Fibroblast of pulmonary artery (primary cell): Measurements from ENCODE around the gene ABHD15.

Experiments
- DNase-seq: peaks from one replicate; pipeline ENCODE4 v3.0.0-alpha.2; 2010; ENCODE audit warnings: low read depth
- H3K4me3 ChIP-seq: replicated peaks from 2 replicates; pipeline ENCODE4 v1.5.1; 2011; ENCODE audit warnings: low read depth, mild to moderate bottlenecking, control low read depth, low read length, moderate library complexity
- TF ChIP-seq, protein P1 (sequence below): IDR thresholded peaks from 2 replicates; pipeline ENCODE4 v1.5.1; 2011; ENCODE audit warnings: mild to moderate bottlenecking, control low read depth, low read length, inconsistent platforms; ENCODE audit errors: missing control alignments

Gene ABHD15

DNA sequence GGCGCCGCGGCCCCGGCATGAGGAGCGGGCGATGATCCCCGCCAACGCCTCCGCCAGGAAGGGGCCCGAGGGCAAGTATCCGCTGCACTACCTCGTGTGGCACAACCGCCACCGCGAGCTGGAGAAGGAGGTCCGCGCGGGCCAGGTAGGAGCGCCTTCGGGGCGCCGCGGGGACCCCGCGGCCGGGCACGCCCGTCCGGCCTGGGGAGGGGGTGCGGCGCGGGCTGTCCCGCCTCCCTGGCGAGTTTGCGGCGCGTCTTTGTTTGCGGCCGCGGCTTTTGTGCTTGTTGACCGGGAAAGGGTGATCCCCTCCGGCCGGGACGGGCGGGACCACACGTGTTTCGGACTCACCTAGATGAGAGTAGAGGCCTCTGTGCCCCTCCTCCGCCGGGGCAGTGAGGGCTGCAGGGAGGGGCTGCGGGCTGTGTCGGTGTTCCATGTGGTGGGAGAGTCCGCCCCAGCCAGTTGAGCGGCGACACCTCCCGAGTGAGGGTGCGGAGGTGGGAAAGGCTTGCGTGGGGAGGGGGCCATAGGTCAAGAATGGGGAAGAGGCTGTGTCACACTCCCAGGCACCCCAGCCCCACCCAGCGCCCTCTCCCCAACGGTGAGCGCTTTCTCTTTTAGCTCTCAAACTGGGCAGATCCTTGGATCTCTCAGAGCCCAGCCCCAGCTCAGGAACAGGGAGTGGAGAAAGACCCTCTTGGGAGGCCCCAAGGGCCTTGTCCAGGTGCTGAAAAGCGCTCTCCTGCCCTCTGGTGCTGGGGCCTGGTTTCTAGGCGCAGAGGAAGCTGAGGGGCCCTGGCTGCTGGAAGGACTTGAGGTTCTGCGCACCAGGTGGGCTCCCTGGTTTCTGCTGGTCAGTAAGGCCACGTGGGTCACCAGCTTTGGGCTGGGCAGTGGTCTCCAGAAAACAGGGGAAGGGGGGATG is 27.0 kb upstream of the ABHD15 start:
- no peak for DNase-seq
- peak overlapping the region; percentile 57 for H3K4me3 ChIP-seq
- TF ChIP-seq, protein P1, sequence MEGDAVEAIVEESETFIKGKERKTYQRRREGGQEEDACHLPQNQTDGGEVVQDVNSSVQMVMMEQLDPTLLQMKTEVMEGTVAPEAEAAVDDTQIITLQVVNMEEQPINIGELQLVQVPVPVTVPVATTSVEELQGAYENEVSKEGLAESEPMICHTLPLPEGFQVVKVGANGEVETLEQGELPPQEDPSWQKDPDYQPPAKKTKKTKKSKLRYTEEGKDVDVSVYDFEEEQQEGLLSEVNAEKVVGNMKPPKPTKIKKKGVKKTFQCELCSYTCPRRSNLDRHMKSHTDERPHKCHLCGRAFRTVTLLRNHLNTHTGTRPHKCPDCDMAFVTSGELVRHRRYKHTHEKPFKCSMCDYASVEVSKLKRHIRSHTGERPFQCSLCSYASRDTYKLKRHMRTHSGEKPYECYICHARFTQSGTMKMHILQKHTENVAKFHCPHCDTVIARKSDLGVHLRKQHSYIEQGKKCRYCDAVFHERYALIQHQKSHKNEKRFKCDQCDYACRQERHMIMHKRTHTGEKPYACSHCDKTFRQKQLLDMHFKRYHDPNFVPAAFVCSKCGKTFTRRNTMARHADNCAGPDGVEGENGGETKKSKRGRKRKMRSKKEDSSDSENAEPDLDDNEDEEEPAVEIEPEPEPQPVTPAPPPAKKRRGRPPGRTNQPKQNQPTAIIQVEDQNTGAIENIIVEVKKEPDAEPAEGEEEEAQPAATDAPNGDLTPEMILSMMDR, result peak; percentile 12

DNA sequence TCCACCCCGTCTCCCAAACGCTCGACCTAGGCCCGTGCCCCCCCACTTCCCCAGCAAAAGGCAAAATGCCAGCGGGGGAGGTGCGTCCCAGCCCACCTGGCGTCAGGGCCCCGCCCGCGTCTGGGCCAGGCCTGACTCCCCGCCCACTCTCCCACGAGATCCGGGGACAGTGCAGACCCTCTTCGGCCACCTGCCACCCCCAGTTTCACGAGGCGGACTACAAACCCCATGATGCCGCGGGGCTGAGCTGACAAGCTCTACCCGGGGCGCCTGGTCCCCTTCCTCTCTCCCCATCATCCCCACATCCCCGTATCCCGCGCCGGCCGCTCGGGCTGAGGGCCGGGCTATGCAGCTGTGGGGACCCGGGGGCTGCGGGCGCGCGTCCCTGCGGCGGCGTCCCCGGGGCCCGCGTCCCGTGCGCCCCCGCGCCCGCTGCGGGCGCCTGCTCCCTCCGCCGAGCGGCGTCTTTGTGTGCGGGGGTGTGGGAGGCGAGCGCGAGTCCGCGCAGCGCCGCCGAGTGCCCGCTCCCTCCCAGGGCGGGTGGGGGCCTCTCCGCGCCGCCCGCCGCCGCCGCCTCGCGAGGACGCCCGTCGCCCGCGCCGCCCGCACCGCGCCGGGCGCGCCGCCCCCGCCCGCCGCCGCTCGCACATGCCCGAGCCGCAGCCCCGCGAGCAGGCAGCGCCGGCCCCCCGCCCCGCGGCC is 26.2 kb upstream of the ABHD15 start, which contains the start of gene ANKRD13B:
Gene ANKRD13B (plus strand): TSS at position 283 of the 702 bp plus-strand sequence. CDS start 490 bp downstream, outside the sequence.
- TF ChIP-seq, protein P1, result no peak
- H3K4me3 ChIP-seq, result peak within 1 kb of the TSS; percentile 57
- no peak for DNase-seq

DNA sequence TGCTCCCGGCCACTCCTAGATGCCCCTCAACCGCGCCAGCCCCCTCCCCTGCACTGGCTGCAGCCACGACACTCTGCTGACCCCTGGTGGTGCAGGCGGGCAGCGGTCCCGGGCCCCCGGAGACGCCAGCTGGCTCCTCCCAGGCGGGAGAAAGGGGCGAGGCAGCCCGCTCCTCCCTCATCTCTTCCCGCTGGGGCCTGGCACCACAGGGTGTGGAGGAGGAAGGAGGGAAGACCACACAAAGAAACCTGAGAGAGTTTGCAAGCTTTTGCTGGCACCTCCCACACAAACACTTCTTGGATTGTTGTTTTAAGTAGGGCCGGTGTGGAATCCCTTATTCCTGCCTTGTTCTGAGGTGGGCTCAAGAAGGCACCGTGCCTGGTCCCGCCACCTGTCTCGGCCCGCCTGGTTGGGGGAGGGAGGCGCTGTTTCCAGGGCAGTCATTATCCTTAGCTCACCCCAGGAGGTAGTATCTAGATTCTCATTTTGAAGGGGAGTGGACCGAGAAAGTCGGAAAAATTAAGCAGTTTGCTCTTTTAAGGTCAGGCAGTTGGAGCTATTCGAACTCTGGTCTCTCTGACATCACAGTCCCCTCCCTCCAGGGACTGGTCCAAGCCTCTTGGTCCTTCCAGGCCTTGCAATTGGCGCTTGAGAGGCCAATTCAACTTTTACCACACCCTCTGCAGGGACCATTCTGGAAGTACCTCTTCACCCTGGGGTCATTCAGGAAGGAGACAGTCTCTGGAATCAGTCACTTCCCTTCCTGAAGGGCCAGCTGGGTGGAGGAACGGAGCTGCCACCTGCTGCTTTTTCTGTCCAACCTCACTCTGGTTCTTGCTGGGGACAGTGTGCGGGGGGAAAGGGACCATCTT is 25.1 kb upstream of the ABHD15 start:
- DNase-seq, result peak; percentile 73
- TF ChIP-seq, protein P1, result peak; percentile 83
- H3K4me3 ChIP-seq, result peak overlapping the region; percentile 31

DNA sequence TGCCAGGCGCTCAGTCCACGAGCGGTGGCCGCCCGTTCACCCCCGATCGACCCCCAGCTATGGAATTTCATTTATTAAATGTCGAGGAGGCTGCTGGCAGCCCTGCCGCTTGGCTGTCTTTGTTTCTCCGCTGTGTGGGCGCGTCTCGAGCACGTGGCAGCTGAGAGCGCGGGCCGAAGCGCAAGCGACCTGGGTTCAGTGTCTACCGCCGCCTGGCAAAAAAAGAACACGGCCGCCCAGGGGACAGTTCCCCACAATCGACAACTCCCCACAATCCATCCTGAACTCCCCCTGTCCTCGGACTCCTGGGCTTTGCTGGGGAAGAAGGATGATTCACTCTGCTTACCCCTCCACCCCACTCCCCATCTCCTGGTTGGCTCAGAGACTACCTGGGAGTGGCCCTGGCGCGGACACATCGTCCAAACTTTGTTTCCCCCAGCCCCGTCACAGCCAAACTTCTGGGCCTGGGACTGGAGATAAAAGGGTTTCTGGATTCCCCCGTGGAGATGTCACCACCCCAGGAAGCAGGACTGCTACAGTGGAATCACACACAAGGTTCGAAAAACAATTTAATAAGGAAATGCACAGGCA is 24.4 kb upstream of the ABHD15 start:
- TF ChIP-seq, protein P1, result no peak
- H3K4me3 ChIP-seq, result peak overlapping the region; percentile 31
- DNase-seq, result peak; percentile 49

DNA sequence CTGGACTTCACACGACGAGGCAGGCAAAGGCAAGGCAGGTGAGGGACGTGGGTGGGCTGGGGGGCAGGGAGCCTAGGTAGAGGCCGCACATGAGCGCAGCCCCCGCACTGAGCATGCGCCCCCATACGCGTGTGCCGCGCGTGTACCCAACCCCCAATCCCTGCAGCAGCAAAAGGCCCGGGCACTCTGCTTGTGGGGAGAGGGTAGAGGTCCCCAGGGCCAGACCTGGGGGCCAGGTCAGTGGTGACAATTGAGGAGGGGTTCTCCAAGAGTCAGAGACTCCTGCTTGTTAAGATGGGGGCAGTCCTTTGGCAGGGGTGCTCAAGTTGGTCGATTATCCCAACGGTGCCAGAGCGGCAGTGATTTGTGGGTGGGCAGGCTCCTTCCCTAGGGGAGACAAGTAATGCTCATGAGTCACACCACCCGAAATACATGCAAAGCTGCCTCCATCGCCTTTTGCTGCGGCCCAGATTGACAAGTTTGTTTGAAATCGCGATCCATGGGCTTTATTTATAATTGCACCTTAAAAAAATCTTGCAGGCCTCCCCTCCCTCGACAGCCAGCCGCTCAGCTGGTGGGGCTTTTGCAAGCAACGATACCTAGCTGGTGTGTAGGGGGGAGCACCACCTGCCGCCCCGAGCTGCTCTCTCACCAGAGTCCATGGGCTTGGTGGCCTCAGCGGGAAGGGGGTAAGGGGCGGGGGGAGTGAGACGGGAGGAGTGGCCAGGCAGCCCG is 23.7 kb upstream of the ABHD15 start:
- peak; percentile 36 for DNase-seq
- TF ChIP-seq, protein P1, result no peak
- H3K4me3 ChIP-seq, result peak overlapping the region; percentile 46
